A549 (cell line): ENCODE results near the gene HSD17B4.
"Not testable (repeated sequence)": the region's sequence is repeated elsewhere in the genome, so short reads cannot be mapped to it uniquely, and the experiment has no call there.

Source experiments
- CTCF ChIP-seq: fragments of >200 bp; sonication (Bioruptor Twin); formaldehyde crosslinking; IDR thresholded peaks from 3 replicates; pipeline ENCODE4 v1.5.1; 2016
- FOSL2 ChIP-seq, 2 experiments: fragments of 450-650 bp in 1 of 2; fragments of >200 bp in 1 of 2; sonication (Bioruptor Twin) in 1 of 2; formaldehyde crosslinking; IDR thresholded peaks; 2 replicates each; pipeline versions ENCODE4 v1.5.0 to v1.6.1; 2016 to 2020; ENCODE audit warnings: mild to moderate bottlenecking in 1 of 2, moderate library complexity in 1 of 2
- NR3C1 ChIP-seq: fragments of >200 bp; sonication (Bioruptor Twin); formaldehyde crosslinking; IDR thresholded peaks from 3 replicates; pipeline ENCODE4 v1.6.1; 2017
- RCOR1 ChIP-seq: fragments of 150-350 bp; IDR thresholded peaks from 2 replicates; pipeline ENCODE4 v1.6.1; 2014; ENCODE audit warnings: antibody characterized with exemption, low read length, low read depth
- SREBF2 ChIP-seq: fragments of 450-650 bp; IDR thresholded peaks from 2 replicates; pipeline ENCODE4 v1.6.1; 2014; ENCODE audit warnings: mild to moderate bottlenecking, moderate library complexity
- TP53 ChIP-seq: fragments of 250-450 bp; sonication (Bioruptor Pico); IDR thresholded peaks from 2 replicates; pipeline ENCODE4 v1.5.0; 2021; ENCODE audit warnings: mild to moderate bottlenecking, moderate library complexity
- ZNF302 ChIP-seq: fragments of 250-450 bp; sonication (Bioruptor Pico); IDR thresholded peaks from 2 replicates; pipeline ENCODE4 v1.9.0; 2021; ENCODE audit warnings: inconsistent platforms, mild to moderate bottlenecking, moderate library complexity

GRCh38 chr5:119428166-119428565 is 24.1 kb upstream of the HSD17B4 start:
- TF ChIP-seq RCOR1; CTCF; SREBF2; FOSL2 (IDR thresholded peaks at IDR 0.05); FOSL2 (CRISPR knock-in tag; IDR thresholded peaks at IDR 0.05); TP53 (CRISPR knock-in tag); ZNF302; NR3C1: not testable (repeated sequence)
